Stimulated activated CD8-positive, alpha-beta memory T cell treated with anti-CD3 and anti-CD28 coated beads, Interleukin-7, amount 100 ng/mL, for 24 hours (primary cell): ENCODE data around the gene JADE3.

Experiments used
- DNase-seq: peaks from one replicate; pipeline ENCODE4 v3.0.0-alpha.2; 2020; ENCODE audit warnings: low read depth

The JADE3 gene

GRCh38 chrX:46912098-46912602 is at the start of gene JADE3:
JADE3 (plus strand) TSS chrX:46912421; CDS start chrX:46984895, 72,474 bp downstream.
- DNase-seq, result no peak

DNA sequence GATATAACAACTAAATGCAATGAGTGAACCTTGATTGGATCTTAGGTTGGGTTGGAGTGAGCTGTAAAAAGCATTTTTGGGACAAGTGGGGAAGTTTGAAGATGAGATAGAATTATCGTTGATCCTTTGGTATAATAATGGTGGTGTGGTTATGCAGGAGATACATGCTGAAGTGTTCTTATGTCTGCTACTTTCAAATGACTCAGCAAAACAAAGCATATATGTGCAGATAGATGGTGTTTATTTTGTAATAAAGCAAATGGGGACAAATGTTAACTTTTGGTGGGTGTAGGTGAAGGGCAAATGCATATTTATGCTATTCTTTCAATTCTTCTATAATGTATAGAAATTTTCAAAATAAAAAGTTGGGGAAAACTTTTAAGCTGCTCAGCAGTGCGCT is 49.1 kb upstream of the JADE3 start:
- DNase-seq, result no peak

- DNase-seq, result no peak
These were observed 47.6 kb upstream of the JADE3 start for GRCh38 chrX:46864606-46865005.

DNA sequence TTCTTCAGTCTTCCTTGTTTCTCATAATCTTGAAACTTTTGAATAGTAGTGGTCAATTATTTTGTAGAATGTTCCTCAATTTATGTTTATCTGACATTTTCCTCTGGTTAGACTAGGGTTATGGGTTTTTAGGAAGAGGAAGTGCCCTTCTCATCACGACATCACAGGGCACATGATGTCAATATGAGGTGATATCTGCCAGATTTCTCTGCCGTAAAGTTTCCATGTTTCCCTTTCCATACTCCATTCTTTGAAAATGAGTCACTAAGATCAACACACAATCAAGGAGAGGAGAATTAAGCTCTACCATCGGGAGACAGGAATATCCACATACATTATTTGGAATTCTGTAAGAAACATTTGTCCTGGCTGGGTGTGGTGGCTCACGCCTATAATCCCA is 46.9 kb upstream of the JADE3 start:
- no peak for DNase-seq

DNA sequence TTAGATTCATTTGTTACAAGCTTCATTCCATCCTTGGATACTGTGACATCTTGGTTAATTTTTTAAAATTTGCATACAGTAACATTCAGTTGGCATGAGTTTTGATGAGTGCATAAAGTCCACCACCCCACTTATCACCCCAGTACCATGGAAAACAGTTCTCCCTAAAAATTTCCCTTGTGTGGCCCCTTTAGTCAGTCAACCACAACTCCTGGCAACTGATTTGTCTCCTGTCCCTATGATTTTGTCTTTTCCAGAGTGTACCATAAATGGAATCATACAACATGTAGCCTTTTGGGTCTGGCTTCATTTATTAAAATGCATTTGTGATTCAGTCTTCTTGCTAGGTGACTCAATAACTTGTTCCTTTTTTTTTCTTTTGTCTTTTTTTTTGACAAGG is 45.5 kb upstream of the JADE3 start:
- no peak for DNase-seq

- DNase-seq, result no peak
These were observed 38.5 kb upstream of the JADE3 start for GRCh38 chrX:46873746-46874145.

GRCh38 chrX:46876901-46877300 is 35.3 kb upstream of the JADE3 start:
- DNase-seq, result no peak

- no peak for DNase-seq
These were observed 30.0 kb upstream of the JADE3 start for GRCh38 chrX:46882266-46882665.

GRCh38 chrX:46884799-46885198 is 27.4 kb upstream of the JADE3 start:
- DNase-seq, result no peak

- DNase-seq, result no peak
These were observed 14.0 kb upstream of the JADE3 start for GRCh38 chrX:46898207-46898606.

- no peak for DNase-seq
These were observed 8.6 kb upstream of the JADE3 start for GRCh38 chrX:46903458-46904242.

- DNase-seq, result no peak
These were observed 7.6 kb upstream of the JADE3 start for GRCh38 chrX:46904626-46905025.

DNA sequence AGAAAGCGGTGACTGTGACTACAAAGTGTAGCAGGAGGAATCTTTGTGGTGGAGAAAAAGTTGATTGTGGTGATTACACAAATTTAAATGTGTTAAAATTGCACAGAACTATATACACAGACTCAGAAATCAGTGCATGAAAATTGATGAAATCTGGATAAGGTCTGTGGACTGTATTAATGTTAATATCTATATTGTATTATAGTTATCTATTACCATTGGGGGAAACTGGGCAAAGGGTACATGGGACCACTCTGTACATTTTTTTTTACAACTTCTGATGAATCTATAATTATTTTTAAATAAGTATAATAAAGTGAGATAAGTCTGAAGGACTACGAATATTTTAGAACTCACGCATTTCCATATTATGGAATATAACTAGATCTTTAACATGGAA is 1.8 kb upstream of the JADE3 start:
- DNase-seq, result no peak

GRCh38 chrX:46912603-46913491 is 626 bp downstream of the JADE3 start:
- no peak for DNase-seq

DNA sequence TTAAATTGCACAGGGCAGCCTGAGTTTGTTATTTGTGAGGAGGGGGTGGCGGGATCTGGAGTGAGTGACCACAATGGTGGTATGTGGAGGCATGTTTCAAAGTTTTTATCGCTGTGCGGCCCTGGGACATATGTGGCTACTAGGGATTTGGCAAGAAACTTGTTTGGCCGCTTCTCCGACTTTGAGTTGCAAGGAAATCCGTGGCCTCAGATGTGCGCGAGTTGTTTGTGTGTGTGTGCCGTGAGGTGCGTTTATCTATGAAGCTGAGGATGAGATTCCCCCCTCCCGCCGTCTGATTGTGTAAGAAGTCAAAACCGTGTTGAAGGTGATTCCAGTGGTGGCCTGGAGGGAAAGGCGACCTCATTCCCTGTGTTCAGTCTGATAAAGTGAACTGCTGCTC is 1.4 kb downstream of the JADE3 start:
- no peak for DNase-seq

GRCh38 chrX:46916273-46916672 is 4.1 kb downstream of the JADE3 start:
- DNase-seq, result no peak

DNA sequence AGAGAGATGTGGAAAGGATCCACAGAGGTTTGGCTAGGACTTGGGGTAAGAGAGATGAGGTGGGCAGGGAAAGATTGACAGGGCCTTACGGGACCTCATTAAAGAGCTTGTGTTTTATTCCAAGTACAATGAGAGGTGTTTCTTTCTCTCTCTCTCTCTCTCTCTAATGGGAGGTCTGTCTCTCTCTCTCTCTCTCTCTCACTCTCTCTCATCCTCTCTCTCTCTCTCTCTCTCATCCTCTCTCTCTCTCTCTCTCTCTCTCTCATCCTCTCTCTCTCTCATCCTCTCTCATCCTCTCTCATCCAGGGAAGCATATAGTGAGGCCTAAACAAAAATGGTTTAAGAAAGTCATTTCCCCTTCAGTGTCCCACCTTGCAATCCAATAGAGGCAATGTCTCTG is 5.4 kb downstream of the JADE3 start:
- DNase-seq, result no peak

DNA sequence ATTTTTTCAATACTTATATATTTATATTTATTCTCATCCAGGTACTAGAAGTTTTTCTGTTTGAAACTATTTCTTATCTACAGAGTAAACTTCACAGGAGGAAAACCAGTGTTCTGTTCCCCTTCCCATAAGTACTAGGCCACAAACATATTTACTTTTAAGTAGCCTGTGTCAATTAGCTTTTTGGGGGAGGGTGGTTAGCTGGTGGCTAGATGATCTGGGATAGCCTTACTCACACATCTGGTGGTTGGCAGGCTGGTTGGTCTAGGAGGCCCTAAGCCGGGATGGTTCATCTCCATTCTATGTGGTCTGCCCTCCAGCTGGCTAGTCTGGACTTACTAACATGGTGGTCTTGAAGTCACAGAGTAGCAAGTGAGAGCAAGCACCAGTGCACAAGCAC is 6.2 kb downstream of the JADE3 start:
- no peak for DNase-seq

DNA sequence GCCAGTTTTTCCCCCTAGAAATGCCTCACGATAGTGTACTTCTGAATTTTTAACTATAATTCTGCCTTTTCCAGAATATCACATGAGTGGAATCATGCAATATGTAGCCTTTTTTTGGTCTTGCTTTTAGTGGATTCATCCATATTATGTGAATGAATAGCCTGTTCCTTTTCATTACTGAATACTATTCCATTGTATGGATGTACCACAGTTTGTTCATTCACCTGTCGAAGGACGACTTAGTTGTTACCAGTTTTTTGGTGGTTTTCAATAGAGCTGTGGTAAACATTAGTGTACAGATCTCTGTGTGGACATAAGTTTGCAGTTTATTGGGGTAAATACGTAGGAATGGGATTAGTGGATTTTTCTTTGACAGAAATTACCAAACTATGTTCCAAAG is 8.0 kb downstream of the JADE3 start:
- DNase-seq, result no peak

DNA sequence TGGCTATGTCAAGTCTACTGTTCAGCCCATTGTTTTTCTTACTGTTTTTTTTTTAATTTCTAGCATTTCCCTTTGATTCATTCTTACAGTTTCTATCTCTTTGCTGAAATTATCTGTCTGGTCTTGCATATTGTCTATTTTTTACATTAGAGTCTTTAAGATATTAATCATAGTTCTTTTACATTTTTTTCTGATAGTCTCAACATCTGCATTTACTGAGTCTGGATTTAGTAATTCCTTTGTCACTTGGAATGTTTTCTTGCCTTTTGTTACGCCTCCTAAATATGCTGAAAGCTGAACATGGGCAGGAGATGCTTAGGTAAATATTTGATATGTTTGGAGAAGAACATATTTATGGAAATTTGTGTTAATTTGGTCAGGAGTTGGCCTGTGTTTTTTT is 10.4 kb downstream of the JADE3 start:
- DNase-seq, result no peak

GRCh38 chrX:46927718-46928117 is 15.5 kb downstream of the JADE3 start:
- no peak for DNase-seq

DNA sequence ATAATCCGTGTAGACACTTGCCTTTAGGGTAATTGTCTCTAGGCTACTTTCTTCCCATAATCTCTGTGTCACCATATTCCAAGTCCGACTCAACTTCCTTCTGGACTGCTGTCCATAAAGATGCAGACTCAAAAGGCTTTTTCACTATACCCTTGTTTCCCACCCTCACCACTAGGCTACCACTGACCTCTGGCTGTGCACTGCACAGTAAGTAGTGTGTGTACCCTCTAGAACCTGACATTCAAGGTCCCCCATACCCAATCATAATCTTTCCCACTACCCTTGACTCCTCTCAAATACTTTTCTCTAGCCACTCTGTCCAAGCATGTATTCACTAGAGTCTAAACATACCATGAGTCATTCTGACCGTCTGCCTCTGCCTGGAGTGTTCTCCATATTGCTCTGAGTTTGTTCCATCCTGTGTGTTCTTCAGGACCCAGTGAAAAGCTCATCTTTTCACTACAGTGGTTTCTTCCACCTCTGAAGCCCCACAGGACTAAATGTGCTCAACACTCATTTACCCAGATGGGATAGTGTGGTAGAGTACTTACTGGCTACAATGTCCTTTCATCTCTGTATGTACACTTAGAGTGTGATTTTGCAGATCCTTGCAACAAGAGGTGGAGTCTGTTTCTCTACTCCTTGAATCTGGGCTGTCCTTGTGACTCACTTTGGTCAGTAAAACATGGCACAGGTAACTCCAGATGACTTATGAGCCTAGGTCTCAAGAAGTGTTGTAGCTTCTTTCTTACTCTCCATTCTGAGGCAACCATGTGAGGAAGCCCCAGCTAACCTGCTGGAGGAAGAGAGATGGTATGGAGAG is 17.4 kb downstream of the JADE3 start:
- DNase-seq, result no peak
